Keratinocyte (primary cell): ENCODE results near the gene SKOR2.
"Not testable (repeated sequence)": the region's sequence is repeated elsewhere in the genome, so short reads cannot be mapped to it uniquely, and the experiment has no call there.

Source experiments
- CTCF ChIP-seq, 3 experiments: IDR thresholded peaks in 1 of 3; conservative IDR thresholded peaks in 1 of 3; optimal IDR thresholded peaks in 1 of 3; 2 replicates in 2 of 3; 3 replicates in 1 of 3; pipeline versions ENCODE3 to v1.5.1; 2011; ENCODE audit warnings: low read length in 3 of 3, mild to moderate bottlenecking in 3 of 3, moderate library complexity in 2 of 3, control low read depth in 1 of 3, inconsistent platforms in 1 of 3; ENCODE audit not compliant: insufficient read depth in 2 of 3; ENCODE audit errors: extremely low read depth in 1 of 3
- EZH2 ChIP-seq: IDR thresholded peaks from one replicate; pipeline ENCODE4 v1.6.1; 2012; ENCODE audit warnings: inconsistent platforms, mild to moderate bottlenecking, low read length, moderate library complexity

- not testable (repeated sequence) for TF ChIP-seq CTCF (optimal IDR thresholded peaks at IDR 0.05 in 1 of 3, IDR thresholded peaks at IDR 0.05 in 1 of 3, conservative IDR thresholded peaks at IDR 0.05 in 1 of 3; ENCODE audit: extremely low read depth in 1 of 3, insufficient read depth in 2 of 3, low read length in 3 of 3); EZH2
Observed at GRCh38 chr18:47182156-47182555, 69.3 kb downstream of the SKOR2 start.
